Measurements from ENCODE around the gene TSC22D4.

The TSC22D4 gene

GRCh38 chr7:100493476-100494264 is 14.7 kb upstream of the TSC22D4 start:
- no peak overlapping the region for H3K27ac ChIP-seq (ENCODE audit: insufficient read depth in 1 of 2, low read depth in 1 of 2, low read length in 2 of 2, poor library complexity in 1 of 2, severe bottlenecking in 2 of 2)
- no peaks in the 10 kb centered on the region for H3K9me3 ChIP-seq (ENCODE audit: control extremely low read depth in 1 of 5, control insufficient read depth in 4 of 5, insufficient read depth in 2 of 5, low read depth in 1 of 5, low read length in 4 of 5)
- peaks cover 0 to 3% (median 0%) of the 10 kb centered on the region in 5 experiments for H3K27me3 ChIP-seq (replicated peaks in 2 of 5; ENCODE audit: control insufficient read depth in 4 of 5, insufficient read depth in 5 of 5, low read length in 4 of 5)
- H3K36me3 ChIP-seq (ENCODE audit: control insufficient read depth in 4 of 4, insufficient read depth in 4 of 4, low read length in 3 of 4), result no peaks in the 10 kb centered on the region
- ChIA-PET POLR2A (interaction anchor here (0.6 kb wide), 1 partner anchor 197 kb away, joined by 5 read pairs; no protein-coding TSS in a partner anchor), CTCF (interaction anchor here (1.0 to 1.9 kb wide), 6 partner anchors 11 to 198 kb away, joined by 4 to 6 read pairs (median 4); no protein-coding TSS in a partner anchor)
- DNase-seq, result peak in 2 of 3 donors; percentile 61 to 72
- peaks cover 0 to 12% (median 7%) of the 10 kb centered on the region in 4 experiments for H3K4me1 ChIP-seq (ENCODE audit: control extremely low read depth in 1 of 4, control insufficient read depth in 4 of 4, insufficient read depth in 4 of 4, low read length in 3 of 4)
- 1% methylated on average over 41 of the region's 56 CpGs for WGBS (ENCODE audit: insufficient coverage)
- H3K4me3 ChIP-seq (ENCODE audit: control insufficient read depth in 1 of 7, extremely low read depth in 1 of 7, insufficient read depth in 4 of 7, low read depth in 2 of 7, low read length in 6 of 7), result peak overlapping the region in 6 of 7 experiments; percentile 31 to 73 (median 49)

DNA sequence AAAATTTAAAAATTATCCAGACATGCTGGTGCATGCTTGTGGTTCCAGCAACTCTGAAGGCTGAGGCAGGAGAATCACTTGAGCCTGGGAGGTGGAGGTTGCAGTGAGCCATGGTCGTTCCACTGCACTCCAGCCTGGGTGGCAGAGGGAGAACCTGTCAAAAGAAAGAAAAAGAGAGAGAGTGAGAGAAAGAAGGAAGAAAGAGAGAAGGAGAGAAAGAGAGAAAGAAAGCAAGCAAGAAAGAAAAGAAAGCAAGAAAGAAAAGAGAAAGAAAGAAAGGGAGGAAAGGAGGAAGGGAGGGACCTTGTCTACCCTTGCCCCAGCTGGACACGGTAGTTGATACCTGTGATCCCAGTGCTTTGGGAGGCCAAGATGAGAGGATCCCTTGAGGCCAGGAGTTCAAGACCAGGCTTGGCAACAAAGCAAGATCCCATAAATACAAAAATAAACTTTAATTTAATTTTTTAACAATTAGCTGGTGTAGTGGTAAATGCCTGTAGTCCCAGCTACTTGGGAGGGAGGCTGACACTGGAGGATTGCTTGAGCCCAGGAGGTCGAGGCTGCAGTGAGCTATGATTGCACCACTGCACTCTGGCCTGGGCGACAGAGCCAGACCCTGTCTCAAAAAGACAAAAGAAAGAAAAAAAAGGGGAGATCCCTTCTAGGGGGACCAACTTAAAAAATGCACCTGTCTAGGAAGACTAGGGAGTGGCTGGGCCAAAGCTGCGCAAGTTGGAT is 13.9 kb upstream of the TSC22D4 start:
- ChIA-PET POLR2A (interaction anchor here (0.6 kb wide), 1 partner anchor 198 kb away, joined by 5 read pairs; no protein-coding TSS in a partner anchor), CTCF (interaction anchor here (1.0 to 1.5 kb wide), 5 partner anchors 10 to 72 kb away, joined by 4 to 6 read pairs (median 4); no protein-coding TSS in a partner anchor)
- H3K27me3 ChIP-seq (replicated peaks in 2 of 5; ENCODE audit: control insufficient read depth in 4 of 5, insufficient read depth in 5 of 5, low read length in 4 of 5), result peaks cover 0 to 3% (median 0%) of the 10 kb centered on the region in 5 experiments
- H3K36me3 ChIP-seq (ENCODE audit: control insufficient read depth in 4 of 4, insufficient read depth in 4 of 4, low read length in 3 of 4), result no peaks in the 10 kb centered on the region
- no peak overlapping the region for H3K27ac ChIP-seq (ENCODE audit: insufficient read depth in 1 of 2, low read depth in 1 of 2, low read length in 2 of 2, poor library complexity in 1 of 2, severe bottlenecking in 2 of 2)
- H3K4me1 ChIP-seq (ENCODE audit: control extremely low read depth in 1 of 4, control insufficient read depth in 4 of 4, insufficient read depth in 4 of 4, low read length in 3 of 4), result peaks cover 0 to 12% (median 7%) of the 10 kb centered on the region in 4 experiments
- DNase-seq, result no peak
- 89% methylated on average over 1 of the region's 5 CpGs for WGBS (ENCODE audit: insufficient coverage)
- peak overlapping the region in 6 of 7 experiments; percentile 19 to 73 (median 49) for H3K4me3 ChIP-seq (ENCODE audit: control insufficient read depth in 1 of 7, extremely low read depth in 1 of 7, insufficient read depth in 4 of 7, low read depth in 2 of 7, low read length in 6 of 7)
- no peaks in the 10 kb centered on the region for H3K9me3 ChIP-seq (ENCODE audit: control extremely low read depth in 1 of 5, control insufficient read depth in 4 of 5, insufficient read depth in 2 of 5, low read depth in 1 of 5, low read length in 4 of 5)

DNA sequence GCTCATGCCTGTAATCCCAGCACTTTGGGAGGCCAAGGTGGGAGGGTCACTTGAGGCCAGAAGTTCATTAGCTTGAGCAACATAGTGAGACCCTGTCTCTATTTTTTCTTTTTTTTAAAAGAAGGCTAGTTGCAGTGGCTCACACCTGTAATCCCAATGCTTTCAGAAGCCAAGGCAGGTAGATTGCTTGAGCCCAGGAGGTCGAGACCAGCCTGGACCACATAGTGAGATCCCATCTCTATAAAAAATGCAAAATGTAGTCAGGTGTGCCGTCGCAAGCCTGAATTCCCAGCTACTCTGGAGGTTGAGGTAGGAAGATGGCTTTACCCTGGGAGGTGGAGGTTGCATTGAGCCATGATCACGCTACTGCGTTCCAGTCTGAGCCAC is 12.2 kb upstream of the TSC22D4 start:
- no peaks in the 10 kb centered on the region for H3K36me3 ChIP-seq (ENCODE audit: control insufficient read depth in 4 of 4, insufficient read depth in 4 of 4, low read length in 3 of 4)
- no peak overlapping the region for H3K27ac ChIP-seq (ENCODE audit: insufficient read depth in 1 of 2, low read depth in 1 of 2, low read length in 2 of 2, poor library complexity in 1 of 2, severe bottlenecking in 2 of 2)
- no peak for DNase-seq
- WGBS (ENCODE audit: insufficient coverage), result 98% methylated on average over 5 of the region's 5 CpGs
- ChIA-PET CTCF (no interaction called here), POLR2A (no interaction called here)
- peaks cover 0 to 3% (median 0%) of the 10 kb centered on the region in 5 experiments for H3K27me3 ChIP-seq (replicated peaks in 2 of 5; ENCODE audit: control insufficient read depth in 4 of 5, insufficient read depth in 5 of 5, low read length in 4 of 5)
- peaks cover 0 to 12% (median 7%) of the 10 kb centered on the region in 4 experiments for H3K4me1 ChIP-seq (ENCODE audit: control extremely low read depth in 1 of 4, control insufficient read depth in 4 of 4, insufficient read depth in 4 of 4, low read length in 3 of 4)
- no peaks in the 10 kb centered on the region for H3K9me3 ChIP-seq (ENCODE audit: control extremely low read depth in 1 of 5, control insufficient read depth in 4 of 5, insufficient read depth in 2 of 5, low read depth in 1 of 5, low read length in 4 of 5)
- no peak overlapping the region for H3K4me3 ChIP-seq (ENCODE audit: control insufficient read depth in 1 of 7, extremely low read depth in 1 of 7, insufficient read depth in 4 of 7, low read depth in 2 of 7, low read length in 6 of 7)

GRCh38 chr7:100490483-100491191 is 11.6 kb upstream of the TSC22D4 start:
- Histone ChIP-seq H3K4me1 (ENCODE audit: control extremely low read depth in 1 of 4, control insufficient read depth in 4 of 4, insufficient read depth in 4 of 4, low read length in 3 of 4) (peaks cover 0 to 12% (median 7%) of the 10 kb centered on the region in 4 experiments), H3K9me3 (ENCODE audit: control extremely low read depth in 1 of 5, control insufficient read depth in 4 of 5, insufficient read depth in 2 of 5, low read depth in 1 of 5, low read length in 4 of 5) (no peaks in the 10 kb centered on the region), H3K4me3 (ENCODE audit: control insufficient read depth in 1 of 7, extremely low read depth in 1 of 7, insufficient read depth in 4 of 7, low read depth in 2 of 7, low read length in 6 of 7) (no peak overlapping the region), H3K36me3 (ENCODE audit: control insufficient read depth in 4 of 4, insufficient read depth in 4 of 4, low read length in 3 of 4) (no peaks in the 10 kb centered on the region), H3K27me3 (replicated peaks in 2 of 5; ENCODE audit: control insufficient read depth in 4 of 5, insufficient read depth in 5 of 5, low read length in 4 of 5) (peaks cover 0 to 3% (median 0%) of the 10 kb centered on the region in 5 experiments), H3K27ac (ENCODE audit: insufficient read depth in 1 of 2, low read depth in 1 of 2, low read length in 2 of 2, poor library complexity in 1 of 2, severe bottlenecking in 2 of 2) (no peak overlapping the region)
- ChIA-PET POLR2A (no interaction called here), CTCF (interaction anchor here (0.7 to 2.0 kb wide), 6 partner anchors 13 to 74 kb away, joined by 3 to 7 read pairs (median 4); no protein-coding TSS in a partner anchor)
- DNase-seq, result no peak
- 95% methylated on average over 17 of the region's 25 CpGs for WGBS (ENCODE audit: insufficient coverage)

DNA sequence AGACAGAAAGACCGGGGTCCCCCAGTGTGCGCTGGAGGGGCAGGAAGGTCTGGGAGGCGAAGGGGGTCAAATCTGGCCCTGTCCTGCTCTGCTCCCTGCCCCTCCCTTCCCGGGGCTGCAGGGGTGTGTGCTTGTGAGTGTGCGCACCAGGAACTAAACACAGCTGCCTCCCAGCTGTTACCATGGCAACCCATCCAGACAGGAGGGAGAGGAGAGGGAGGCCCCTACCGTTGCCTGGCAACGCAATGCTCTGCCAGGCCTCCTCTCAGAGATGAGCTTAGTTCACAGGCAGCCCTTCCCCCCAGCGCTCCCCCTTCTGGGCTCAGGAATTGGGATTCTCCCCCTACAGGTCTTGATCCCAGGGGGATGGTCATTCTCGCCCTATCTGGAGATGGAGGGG is 10.8 kb upstream of the TSC22D4 start:
- POLR2A ChIA-PET, result no interaction called here
- H3K9me3 ChIP-seq (ENCODE audit: control extremely low read depth in 1 of 5, control insufficient read depth in 4 of 5, insufficient read depth in 2 of 5, low read depth in 1 of 5, low read length in 4 of 5), result no peaks in the 10 kb centered on the region
- H3K27me3 ChIP-seq (replicated peaks in 2 of 5; ENCODE audit: control insufficient read depth in 4 of 5, insufficient read depth in 5 of 5, low read length in 4 of 5), result peaks cover 0 to 3% (median 0%) of the 10 kb centered on the region in 5 experiments
- WGBS (ENCODE audit: insufficient coverage), result 61% methylated on average over 7 of the region's 9 CpGs
- DNase-seq, result peak; percentile 65 to 89 (median 87)
- CTCF ChIA-PET, result interaction anchor here (0.7 to 2.0 kb wide), 7 partner anchors 9 to 75 kb away, joined by 3 to 7 read pairs (median 4); no protein-coding TSS in a partner anchor
- peaks cover 0 to 12% (median 7%) of the 10 kb centered on the region in 4 experiments for H3K4me1 ChIP-seq (ENCODE audit: control extremely low read depth in 1 of 4, control insufficient read depth in 4 of 4, insufficient read depth in 4 of 4, low read length in 3 of 4)
- H3K36me3 ChIP-seq (ENCODE audit: control insufficient read depth in 4 of 4, insufficient read depth in 4 of 4, low read length in 3 of 4), result no peaks in the 10 kb centered on the region
- H3K4me3 ChIP-seq (ENCODE audit: control insufficient read depth in 1 of 7, extremely low read depth in 1 of 7, insufficient read depth in 4 of 7, low read depth in 2 of 7, low read length in 6 of 7), result no peak overlapping the region
- H3K27ac ChIP-seq (ENCODE audit: insufficient read depth in 1 of 2, low read depth in 1 of 2, low read length in 2 of 2, poor library complexity in 1 of 2, severe bottlenecking in 2 of 2), result no peak overlapping the region

DNA sequence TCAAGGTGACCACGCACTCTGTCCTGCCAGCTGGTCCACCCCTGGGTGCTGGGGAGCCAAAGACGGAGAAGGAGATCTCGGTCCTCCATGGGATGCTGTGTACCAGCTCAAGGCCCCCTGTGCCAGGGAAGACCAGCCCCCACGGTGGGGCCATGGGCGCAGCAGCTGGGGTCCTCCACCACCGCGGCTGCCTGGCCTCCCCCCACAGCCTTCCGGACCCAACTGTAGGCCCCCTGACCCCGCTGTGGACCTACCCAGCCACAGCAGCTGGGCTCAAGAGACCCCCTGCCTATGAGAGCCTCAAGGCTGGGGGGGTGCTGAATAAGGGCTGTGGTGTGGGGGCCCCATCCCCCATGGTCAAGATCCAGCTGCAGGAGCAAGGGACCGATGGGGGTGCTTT is 10.1 kb upstream of the TSC22D4 start:
- peaks cover 0 to 9% (median 6%) of the 10 kb centered on the region in 4 experiments for H3K4me1 ChIP-seq (ENCODE audit: control extremely low read depth in 1 of 4, control insufficient read depth in 4 of 4, insufficient read depth in 4 of 4, low read length in 3 of 4)
- no peaks in the 10 kb centered on the region for H3K9me3 ChIP-seq (ENCODE audit: control extremely low read depth in 1 of 5, control insufficient read depth in 4 of 5, insufficient read depth in 2 of 5, low read depth in 1 of 5, low read length in 4 of 5)
- H3K4me3 ChIP-seq (ENCODE audit: control insufficient read depth in 1 of 7, extremely low read depth in 1 of 7, insufficient read depth in 4 of 7, low read depth in 2 of 7, low read length in 6 of 7), result no peak overlapping the region
- no peaks in the 10 kb centered on the region for H3K36me3 ChIP-seq (ENCODE audit: control insufficient read depth in 4 of 4, insufficient read depth in 4 of 4, low read length in 3 of 4)
- H3K27ac ChIP-seq (ENCODE audit: insufficient read depth in 1 of 2, low read depth in 1 of 2, low read length in 2 of 2, poor library complexity in 1 of 2, severe bottlenecking in 2 of 2), result no peak overlapping the region
- ChIA-PET POLR2A (no interaction called here), CTCF (interaction anchor here (1.0 to 2.0 kb wide), 6 partner anchors 8 to 100 kb away, joined by 3 to 7 read pairs (median 4); no protein-coding TSS in a partner anchor)
- WGBS (ENCODE audit: insufficient coverage), result 91% methylated on average over 6 of the region's 10 CpGs
- H3K27me3 ChIP-seq (replicated peaks in 2 of 5; ENCODE audit: control insufficient read depth in 4 of 5, insufficient read depth in 5 of 5, low read length in 4 of 5), result peaks cover 0 to 3% (median 0%) of the 10 kb centered on the region in 5 experiments
- DNase-seq, result no peak

Data from common myeloid progenitor, CD34-positive (primary cell).